RPMI7951 (cell line): ENCODE data around the gene SLC25A24. TPM values are rescaled to one million over a fixed set of nuclear protein-coding genes. Genes with fewer than 3 reads are reported as not detected.

ENCODE experiments used
- DNase-seq: peaks from one replicate; pipeline ENCODE4 v3.0.0-alpha.2; 2012; ENCODE audit warnings: low read depth
- total RNA-seq: library from RNA; depleted of rRNA; stranded (reverse); fragments of >200 nt; shearing (Covaris generic); gene quantifications from 2 replicates; pipeline ENCODE4 v1.2.3, GENCODE V29; 2014; rRNA removed

The SLC25A24 gene
- total RNA-seq, 1 experiment from 2014 or later = 86.8 TPM

DNA sequence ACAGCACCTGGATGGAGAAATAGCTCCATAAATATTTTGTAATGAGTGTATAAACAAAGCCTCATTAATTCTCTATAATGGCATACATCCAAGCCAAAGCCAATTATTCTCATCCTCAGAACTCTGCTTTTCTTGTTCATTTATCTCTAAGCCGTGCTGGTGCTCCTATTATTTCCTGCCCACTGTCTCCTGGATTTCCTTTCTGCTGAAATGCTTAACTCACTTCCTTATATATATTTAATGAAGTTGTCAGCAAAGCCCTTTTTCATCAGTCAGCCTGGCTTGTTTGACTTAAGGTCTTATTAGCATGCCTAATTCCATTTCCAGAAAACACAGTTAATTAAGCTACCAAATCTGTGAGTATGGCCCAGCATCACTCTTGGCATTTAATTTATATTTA lies 93.4 kb downstream of the SLC25A24 start:
- no peak for DNase-seq

DNA sequence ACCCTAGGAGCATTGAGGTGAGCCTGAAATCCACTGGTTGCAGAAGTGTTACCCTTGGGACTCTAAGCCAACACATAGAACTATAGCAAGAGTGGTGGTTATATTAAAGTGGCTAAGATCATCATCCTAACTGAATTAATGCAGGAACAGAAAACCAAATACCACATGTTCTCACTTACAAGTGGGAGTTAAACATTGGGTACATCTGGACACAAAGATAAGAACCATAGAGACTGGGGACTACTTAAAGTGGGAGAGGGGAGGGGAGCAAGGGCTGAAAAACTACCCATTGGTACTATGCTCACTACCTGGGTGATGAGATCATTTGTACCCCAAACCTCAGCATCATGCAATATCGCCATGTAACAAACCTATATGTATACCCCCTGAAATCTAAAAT lies 100.0 kb downstream of the SLC25A24 start:
- no peak for DNase-seq

GRCh38 chr1:108097018-108097417 lies 103.1 kb downstream of the SLC25A24 start:
- DNase-seq = no peak

DNA sequence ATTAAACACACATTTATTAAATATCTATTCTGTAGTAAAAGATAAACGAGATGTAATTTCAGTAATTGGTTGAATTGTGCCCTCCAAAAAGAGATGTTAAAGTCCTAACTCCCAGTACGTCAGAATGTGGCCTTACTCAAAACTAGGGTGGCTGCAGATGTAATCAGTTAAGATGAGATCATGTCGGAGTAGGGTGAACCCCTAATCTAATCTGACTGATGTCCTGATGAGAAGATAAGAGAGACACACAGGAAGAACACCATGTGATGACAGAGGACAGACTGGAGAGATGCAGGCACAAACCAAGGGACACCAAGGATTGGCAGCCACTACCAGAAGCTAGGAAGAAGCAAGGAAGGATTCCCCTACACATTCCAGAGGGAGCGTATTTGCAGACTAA lies 104.1 kb downstream of the SLC25A24 start:
- no peak for DNase-seq

GRCh38 chr1:108089477-108089876 lies 110.7 kb downstream of the SLC25A24 start:
- peak; percentile 15 for DNase-seq

DNA sequence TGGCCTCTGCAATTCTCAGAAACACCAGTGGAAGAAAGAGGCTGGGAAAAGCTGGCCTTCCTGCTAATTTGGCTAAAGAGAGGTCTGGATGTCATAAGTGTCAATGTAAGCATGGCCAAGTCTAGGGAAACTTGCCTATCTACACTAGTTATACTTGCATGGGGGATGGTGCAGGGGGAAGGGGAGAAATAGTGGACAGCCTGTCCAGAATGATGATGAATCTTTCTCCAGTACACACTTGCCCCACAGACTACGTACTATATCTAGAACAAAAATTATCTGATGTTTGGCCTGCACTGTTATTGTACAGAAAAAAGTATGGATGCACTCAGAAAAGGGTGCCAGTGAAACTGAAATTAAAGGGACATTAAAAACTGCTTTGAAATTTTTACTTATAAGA lies 114.5 kb downstream of the SLC25A24 start:
- DNase-seq = no peak

DNA sequence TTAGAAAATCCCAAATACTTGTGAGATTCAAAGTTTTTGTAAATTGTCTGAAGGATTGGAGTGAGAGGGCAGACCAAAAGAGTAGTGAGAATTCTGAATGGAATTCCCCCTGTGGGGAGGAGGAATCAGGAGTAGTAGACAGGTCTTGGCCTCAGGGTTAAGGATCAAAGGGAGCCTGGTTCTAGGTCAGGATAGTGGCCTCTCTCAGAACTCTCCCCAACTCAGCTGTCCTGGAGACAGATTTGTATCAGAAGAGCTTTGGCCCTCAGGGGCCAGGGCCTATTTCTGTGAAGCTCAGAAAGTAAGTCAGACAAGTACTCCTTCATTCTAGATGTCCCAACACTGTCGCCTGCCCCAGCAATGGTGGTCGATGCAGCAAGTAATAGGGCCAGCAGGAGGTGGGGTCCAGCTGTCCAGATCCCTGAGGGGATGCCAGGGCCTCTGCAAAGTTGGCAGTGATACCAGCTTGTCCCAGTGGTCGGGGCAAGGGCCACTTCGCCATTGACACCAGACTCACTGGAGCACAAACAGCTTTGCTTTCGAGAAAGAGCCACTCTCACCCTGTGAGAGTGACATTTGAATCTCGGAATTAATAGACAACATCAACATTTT lies 115.2 kb downstream of the SLC25A24 start:
- DNase-seq = no peak

Other genes with a start within 250 kb of the SLC25A24 start
- gene VAV3, start 235.2 kb downstream of the SLC25A24 start, total RNA-seq = 0.84 and 1.7 TPM in 2 replicates
- 0.60 and 0.88 TPM in 2 replicates for gene NBPF4, start 43.7 kb upstream of the SLC25A24 start, total RNA-seq
- gene NBPF6, start 250.0 kb upstream of the SLC25A24 start, total RNA-seq = 2.5 TPM in 2 replicates